Gastrocnemius medialis (tissue), 4 donors: Measurements from ENCODE around the gene STRN4. TPM values are rescaled to one million over a fixed set of nuclear protein-coding genes. Genes with fewer than 3 reads are reported as not detected.
A peak's percentile ranks its signal among the peaks of the same experiment; 100 is the strongest.

Source experiments
- ATAC-seq, 2 donors: fragments of 150-250 bp; one replicate each; pipeline ENCODE4 v1.9.1; 2016
- DNase-seq, 2 donors: peaks; one replicate each; pipeline ENCODE4 v3.0.0-alpha.2; 2019
- H3K27ac ChIP-seq, 4 donors: fragments of 200-600 bp; sonication (generic); 1 replicate in 1 of 4; 2 replicates in 3 of 4; pipeline ENCODE4 v1.5.1; 2016 to 2018; ENCODE audit warnings: mild to moderate bottlenecking in 2 of 4, moderate library complexity in 1 of 4
- H3K27me3 ChIP-seq, 3 donors: fragments of 200-600 bp; sonication (generic) in 2 of 3; 1 replicate in 1 of 3; 2 replicates in 2 of 3; pipeline versions ENCODE4 v1.5.1 to v1.6.0; 2016 to 2019; ENCODE audit warnings: mild to moderate bottlenecking in 1 of 3, moderate library complexity in 1 of 3
- H3K36me3 ChIP-seq, 2 donors: fragments of 200-600 bp; sonication (generic) in 1 of 2; one replicate each; pipeline ENCODE4 v1.5.1; 2017 to 2018
- H3K4me1 ChIP-seq, 2 donors: fragments of 200-600 bp; sonication (generic) in 1 of 2; one replicate each; pipeline ENCODE4 v1.5.1; 2016 to 2017; ENCODE audit warnings: mild to moderate bottlenecking in 2 of 2
- H3K4me3 ChIP-seq, 4 donors: fragments of 200-600 bp; sonication (generic) in 3 of 4; 1 replicate in 1 of 4; 2 replicates in 3 of 4; pipeline ENCODE4 v1.5.1; 2016 to 2019; ENCODE audit warnings: mild to moderate bottlenecking in 2 of 4
- H3K9me3 ChIP-seq, 3 donors: fragments of 200-600 bp; sonication (generic) in 2 of 3; 1 replicate in 1 of 3; 2 replicates in 2 of 3; pipeline ENCODE4 v1.5.1; 2016 to 2019
- CTCF ChIP-seq, 5 experiments: fragments of 450-650 bp in 3 of 5; fragments of 200-600 bp in 2 of 5; sonication (generic) in 2 of 5; IDR thresholded peaks in 4 of 5; conservative IDR thresholded peaks in 1 of 5; 1 replicate in 4 of 5; 2 replicates in 1 of 5; pipeline ENCODE4 v1.5.1; 2016 to 2019; ENCODE audit warnings: antibody characterized with exemption in 5 of 5, mild to moderate bottlenecking in 3 of 5, moderate library complexity in 3 of 5
- POLR2A ChIP-seq, 2 donors: fragments of 450-650 bp; IDR thresholded peaks; one replicate each; pipeline ENCODE4 v1.6.1; 2017; ENCODE audit warnings: antibody characterized with exemption in 2 of 2, mild to moderate bottlenecking in 2 of 2, moderate library complexity in 2 of 2
- in situ Hi-C, 4 donors: fragments of 200-750 bp; cut with MboI; loops; one replicate each; pipeline versions ENCODE4 v1.15.0 to v1.8.0; 2017; ENCODE audit warnings: low sequenced_read_pairs in 4 of 4
- intact Hi-C: fragments of 100-400 bp; cut with DNase I; formaldehyde crosslinking; loops from one replicate; pipeline ENCODE4 v1.15.1; 2023; ENCODE audit warnings: low total_unique reads
- total RNA-seq, 4 donors: library from RNA; depleted of rRNA; stranded (reverse); fragments of >200 nt; gene quantifications; one replicate each; pipeline versions ENCODE4 v1.1.0 to v1.2.3, GENCODE V29; 2016

The STRN4 gene
- total RNA-seq, 4 donors from 2014 or later: 45.5 to 75.7 (median 57.9) TPM

GRCh38 chr19:46755077-46755852 is 9.0 kb upstream of the STRN4 start:
- in situ Hi-C loops: loop anchor here in 2 of 4 donors (25.0 kb wide), 1 partner anchor 232 kb away; no protein-coding TSS in a partner anchor
- DNase-seq: no peak
- ATAC-seq: no peak

GRCh38 chr19:46753420-46754155 is 7.3 kb upstream of the STRN4 start:
- peaks cover 0 to 5% of the 10 kb centered on the region in 2 donors for H3K4me1 ChIP-seq
- H3K4me3 ChIP-seq: no peak overlapping the region
- no peak overlapping the region for H3K27ac ChIP-seq
- no peaks in the 10 kb centered on the region for H3K9me3 ChIP-seq
- intact Hi-C loops: no loop called here
- TF ChIP-seq POLR2A (IDR thresholded peaks at IDR 0.05): no peak
- peak in 3 of 5 experiments; percentile 30 to 50 (median 41) for TF ChIP-seq CTCF (IDR thresholded peaks at IDR 0.05 in 4 of 5, conservative IDR thresholded peaks at IDR 0.05 in 1 of 5)
- peaks cover 0 to 21% of the 10 kb centered on the region in 2 donors for H3K36me3 ChIP-seq
- in situ Hi-C loops: loop anchor here (5.0 to 25.0 kb wide), 2 partner anchors 89 to 234 kb away; no protein-coding TSS in a partner anchor
- DNase-seq (no peak), ATAC-seq (no peak)
- no peaks in the 10 kb centered on the region for H3K27me3 ChIP-seq

More at GRCh38 chr19:46755077-46755852, 9.0 kb upstream of the STRN4 start:
- H3K27me3 ChIP-seq: no peaks in the 10 kb centered on the region
- no peak overlapping the region for H3K27ac ChIP-seq
- TF ChIP-seq POLR2A (IDR thresholded peaks at IDR 0.05) (no peak), CTCF (IDR thresholded peaks at IDR 0.05 in 4 of 5, conservative IDR thresholded peaks at IDR 0.05 in 1 of 5) (no peak)
- intact Hi-C loops: no loop called here
- no peak overlapping the region for H3K4me3 ChIP-seq
- no peaks in the 10 kb centered on the region for H3K9me3 ChIP-seq
- peaks cover 0 to 9% of the 10 kb centered on the region in 2 donors for H3K4me1 ChIP-seq
- peaks cover 0 to 21% of the 10 kb centered on the region in 2 donors for H3K36me3 ChIP-seq

GRCh38 chr19:46748325-46749109 is 2.3 kb upstream of the STRN4 start:
- DNase-seq (no peak), ATAC-seq (no peak)
- H3K4me3 ChIP-seq: no peak overlapping the region
- intact Hi-C loops: loop anchor here (5.0 kb wide), 2 partner anchors 41 to 244 kb away; no protein-coding TSS in a partner anchor
- H3K27me3 ChIP-seq: no peaks in the 10 kb centered on the region
- TF ChIP-seq CTCF (IDR thresholded peaks at IDR 0.05 in 4 of 5, conservative IDR thresholded peaks at IDR 0.05 in 1 of 5) (peak; percentile 45 to 75 (median 62)), POLR2A (IDR thresholded peaks at IDR 0.05) (no peak)
- H3K27ac ChIP-seq: peak overlapping the region in 2 of 4 donors; percentile 6 to 18
- H3K36me3 ChIP-seq: peaks cover 0 to 8% of the 10 kb centered on the region in 2 donors
- in situ Hi-C loops: no loop called here
- no peaks in the 10 kb centered on the region for H3K9me3 ChIP-seq
- peaks cover 21 to 32% of the 10 kb centered on the region in 2 donors for H3K4me1 ChIP-seq

GRCh38 chr19:46745521-46746280 is 549 bp downstream of the STRN4 start, which contains the start of gene FKRP:
Gene FKRP, plus strand, starts transcription at chr19:46746057. Its CDS starts 9,394 bp downstream, at chr19:46755451.
- Histone ChIP-seq H3K27me3 (no peaks in the 10 kb centered on the region), H3K27ac (peak within 1 kb of the TSS; percentile 90 to 98 (median 96)), H3K4me1 (peaks cover 29 to 58% of the 10 kb centered on the region in 2 donors), H3K36me3 (peaks cover 0 to 3% of the 10 kb centered on the region in 2 donors), H3K9me3 (no peaks in the 10 kb centered on the region), H3K4me3 (peak within 1 kb of the TSS; percentile 87 to 100 (median 92))
- intact Hi-C loops: loop anchor here (1.0 to 5.0 kb wide), 3 partner anchors 38 to 247 kb away; partner anchors contain the start of gene DACT3
- in situ Hi-C loops: no loop called here
- TF ChIP-seq CTCF (IDR thresholded peaks at IDR 0.05 in 4 of 5, conservative IDR thresholded peaks at IDR 0.05 in 1 of 5) (no peak), POLR2A (IDR thresholded peaks at IDR 0.05) (no peak)
- DNase-seq (no peak), ATAC-seq (peak; percentile 83 to 84)
